ENCODE measurements around the gene TLCD4. TPM values are rescaled to one million over a fixed set of nuclear protein-coding genes. Genes with fewer than 3 reads are reported as not detected.
"Not testable (repeated sequence)": the region's sequence is repeated elsewhere in the genome, so short reads cannot be mapped to it uniquely, and the experiment has no call there.

TLCD4 gene
- total and polyA plus RNA-seq, 9 donors, result 1.1 to 10.8 (median 6.2) TPM

- Histone ChIP-seq H3K27ac (no peak overlapping the region), H3K27me3 (no peaks in the 10 kb centered on the region), H3K9me3 (no peaks in the 10 kb centered on the region), H3K36me3 (no peaks in the 10 kb centered on the region), H3K4me3 (no peak overlapping the region), H3K4me1 (ENCODE audit: insufficient read depth) (peaks cover 2% of the 10 kb centered on the region)
- intact Hi-C loops (cut with DNase I), result loop anchor here in 2 of 4 donors (10.0 kb wide), 1 partner anchor 149 kb away; the partner anchor contains the start of gene RWDD3 (in 2 of the 2)
- 52 to 63% (median 60%) methylated on average over 2 of the region's 2 CpGs for WGBS, 3 donors
- TF ChIP-seq CTCF (IDR thresholded peaks at IDR 0.05) (no peak), POLR2A (IDR thresholded peaks at IDR 0.05) (no peak), EP300 (IDR thresholded peaks at IDR 0.05) (no peak)
- DNase-seq, result no peak
Measured at GRCh38 chr1:95085376-95085775, 31.8 kb upstream of the TLCD4 start.

GRCh38 chr1:95086949-95087533, 30.1 kb upstream of the TLCD4 start:
- H3K4me3 ChIP-seq, result no peak overlapping the region
- H3K36me3 ChIP-seq, result no peaks in the 10 kb centered on the region
- TF ChIP-seq POLR2A (IDR thresholded peaks at IDR 0.05) (no peak), CTCF (IDR thresholded peaks at IDR 0.05) (no peak), EP300 (IDR thresholded peaks at IDR 0.05) (no peak)
- H3K9me3 ChIP-seq, result no peaks in the 10 kb centered on the region
- no peaks in the 10 kb centered on the region for H3K27me3 ChIP-seq
- H3K27ac ChIP-seq, result no peak overlapping the region
- DNase-seq, result peak in 1 of 5 donors; percentile 42
- intact Hi-C loops (cut with DNase I), result loop anchor here in 2 of 4 donors (10.0 kb wide), 1 partner anchor 148 kb away; the partner anchor contains the start of gene RWDD3 (in 2 of the 2)
- WGBS, 3 donors, result 10 to 15% (median 11%) methylated on average over 5 of the region's 5 CpGs
- peaks cover 2% of the 10 kb centered on the region for H3K4me1 ChIP-seq (ENCODE audit: insufficient read depth)

- peaks cover 2% of the 10 kb centered on the region for H3K4me1 ChIP-seq (ENCODE audit: insufficient read depth)
- H3K9me3 ChIP-seq, result no peaks in the 10 kb centered on the region
- TF ChIP-seq EP300 (IDR thresholded peaks at IDR 0.05), result no peak
- no peak for TF ChIP-seq POLR2A (IDR thresholded peaks at IDR 0.05)
- TF ChIP-seq CTCF (IDR thresholded peaks at IDR 0.05), result no peak
- H3K27me3 ChIP-seq, result no peaks in the 10 kb centered on the region
- intact Hi-C loops (cut with DNase I), result loop anchor here in 2 of 4 donors (10.0 kb wide), 1 partner anchor 146 kb away; the partner anchor contains the start of gene RWDD3 (in 2 of the 2)
- 75 to 76% (median 75%) methylated on average over 1 of the region's 1 CpG for WGBS, 3 donors
- H3K4me3 ChIP-seq, result no peak overlapping the region
- H3K36me3 ChIP-seq, result no peaks in the 10 kb centered on the region
- DNase-seq, result no peak
- H3K27ac ChIP-seq, result no peak overlapping the region
Measured at GRCh38 chr1:95088303-95088702, 28.9 kb upstream of the TLCD4 start.

GRCh38 chr1:95089650-95090287, 27.4 kb upstream of the TLCD4 start:
- intact Hi-C loops (cut with DNase I), result loop anchor here in 2 of 4 donors (10.0 kb wide), 1 partner anchor 145 kb away; the partner anchor contains the start of gene RWDD3 (in 2 of the 2)
- no peaks in the 10 kb centered on the region for H3K36me3 ChIP-seq
- DNase-seq, result no peak
- no peaks in the 10 kb centered on the region for H3K27me3 ChIP-seq
- no peak overlapping the region for H3K27ac ChIP-seq
- TF ChIP-seq POLR2A (IDR thresholded peaks at IDR 0.05), result no peak
- no peak for TF ChIP-seq EP300 (IDR thresholded peaks at IDR 0.05)
- no peak for TF ChIP-seq CTCF (IDR thresholded peaks at IDR 0.05)
- H3K9me3 ChIP-seq, result no peaks in the 10 kb centered on the region
- H3K4me3 ChIP-seq, result no peak overlapping the region
- H3K4me1 ChIP-seq (ENCODE audit: insufficient read depth), result peaks cover 2% of the 10 kb centered on the region
- 90 to 96% (median 92%) methylated on average over 6 of the region's 6 CpGs for WGBS, 3 donors

GRCh38 chr1:95091290-95091689, 25.9 kb upstream of the TLCD4 start:
- intact Hi-C loops (cut with DNase I); H3K4me1 ChIP-seq (ENCODE audit: insufficient read depth); H3K27me3 ChIP-seq; DNase-seq; H3K9me3 ChIP-seq; H3K27ac ChIP-seq; H3K4me3 ChIP-seq; H3K36me3 ChIP-seq: not testable (repeated sequence)
- WGBS, 3 donors, result 55 to 89% (median 85%) methylated on average over 28 of the region's 28 CpGs

- H3K27me3 ChIP-seq; H3K4me3 ChIP-seq; DNase-seq; H3K9me3 ChIP-seq; H3K27ac ChIP-seq; H3K36me3 ChIP-seq; intact Hi-C loops (cut with DNase I); H3K4me1 ChIP-seq (ENCODE audit: insufficient read depth): not testable (repeated sequence)
Measured at GRCh38 chr1:95092891-95093290, 24.3 kb upstream of the TLCD4 start.

All from ovary (tissue), 9 donors.